B cell (primary cell): Measurements from ENCODE around the gene SEC16A. TPM values are rescaled to one million over a fixed set of nuclear protein-coding genes. Genes with fewer than 3 reads are reported as not detected.

ENCODE experiments used
- ATAC-seq: fragments of 200-7000 bp; cut with Tn5 transposase; one replicate; pipeline ENCODE4 v1.10.0; 2021; ENCODE audit warnings: low read depth, mild to moderate bottlenecking, moderate number of reproducible peaks, moderate library complexity
- CTCF ChIA-PET: fragments of 350-600 bp; sonication (Branson Sonifier 250); formaldehyde crosslinking; loops from one replicate; lab custom pipeline; 2021; ENCODE audit warnings: antibody characterized with exemption, inconsistent platforms; lab: Charles Lee
- POLR2A ChIA-PET: fragments of 350-600 bp; sonication (Branson Sonifier 250); formaldehyde crosslinking; loops from one replicate; lab custom pipeline; 2021; ENCODE audit warnings: antibody characterized with exemption; lab: Charles Lee
- DNase-seq: peaks from one replicate; pipeline ENCODE4 v3.0.0; 2013
- H2AFZ ChIP-seq: 2 replicates; pipeline ENCODE4 v1.6.1; 2012; ENCODE audit warnings: mild to moderate bottlenecking, low read depth, low read length; ENCODE audit not compliant: insufficient read depth, poor library complexity, severe bottlenecking
- H3K27ac ChIP-seq, 2 donors: 1 replicate in 1 of 2; 2 replicates in 1 of 2; pipeline ENCODE4 v1.5.1; 2012 to 2013; ENCODE audit warnings: low read length in 2 of 2, mild to moderate bottlenecking in 2 of 2, moderate library complexity in 1 of 2
- H3K27me3 ChIP-seq, 4 experiments: fragments of 200-600 bp in 1 of 4; sonication (generic) in 1 of 4; replicated peaks in 1 of 4; 1 replicate in 2 of 4; 2 replicates in 2 of 4; pipeline versions ENCODE4 v1.6.1 to v1.7.0; 2013 to 2016; ENCODE audit warnings: low read length in 3 of 4, mild to moderate bottlenecking in 2 of 4, mixed read lengths in 1 of 4, moderate library complexity in 1 of 4; ENCODE audit not compliant: insufficient read depth in 4 of 4, control insufficient read depth in 3 of 4; ENCODE audit errors: control extremely low read depth in 1 of 4
- H3K36me3 ChIP-seq, 2 experiments: replicated peaks in 1 of 2; 1 replicate in 1 of 2; 2 replicates in 1 of 2; pipeline versions ENCODE4 v1.6.1 to v1.7.1; 2013; ENCODE audit warnings: low read length in 1 of 2; ENCODE audit not compliant: insufficient read depth in 2 of 2, control insufficient read depth in 1 of 2; ENCODE audit errors: control extremely low read depth in 1 of 2, extremely low read depth in 1 of 2
- H3K4me1 ChIP-seq, 2 donors: fragments of 200-600 bp in 1 of 2; sonication (generic) in 1 of 2; 1 replicate in 1 of 2; 2 replicates in 1 of 2; pipeline versions ENCODE4 v1.5.1 to v1.6.1; 2013 to 2017; ENCODE audit warnings: low read length in 2 of 2; ENCODE audit not compliant: control insufficient read depth in 2 of 2, insufficient read depth in 2 of 2
- H3K4me2 ChIP-seq: replicated peaks from 2 replicates; pipeline ENCODE3; 2012; ENCODE audit warnings: mild to moderate bottlenecking, low read depth, low read length; ENCODE audit not compliant: poor library complexity, severe bottlenecking
- H3K4me3 ChIP-seq, 5 experiments: fragments of 200-600 bp in 1 of 5; sonication (generic) in 1 of 5; 1 replicate in 3 of 5; 2 replicates in 2 of 5; pipeline versions ENCODE4 v1.5.1 to v1.7.0; 2011 to 2016; ENCODE audit warnings: low read length in 4 of 5, mild to moderate bottlenecking in 4 of 5, low read depth in 2 of 5, control low read depth in 1 of 5, moderate library complexity in 1 of 5; ENCODE audit not compliant: insufficient read depth in 1 of 5; ENCODE audit errors: control extremely low read depth in 1 of 5, extremely low read depth in 1 of 5
- H3K79me2 ChIP-seq: fragments of 200-600 bp; sonication (generic); one replicate; pipeline ENCODE4 v1.6.0; 2016; ENCODE audit warnings: low read length; ENCODE audit not compliant: control insufficient read depth, insufficient read depth
- H3K9ac ChIP-seq: fragments of 200-600 bp; sonication (generic); 2 replicates; pipeline ENCODE4 v1.6.1; 2017; ENCODE audit warnings: mild to moderate bottlenecking, low read length, moderate library complexity
- H3K9me3 ChIP-seq, 3 donors: one replicate each; pipeline versions ENCODE4 v1.6.1 to v1.7.1; 2013; ENCODE audit warnings: low read length in 2 of 3; ENCODE audit not compliant: control insufficient read depth in 2 of 3, insufficient read depth in 1 of 3; ENCODE audit errors: control extremely low read depth in 1 of 3
- H4K20me1 ChIP-seq: 2 replicates; pipeline ENCODE4 v1.6.0; 2012; ENCODE audit warnings: mild to moderate bottlenecking, low read length; ENCODE audit not compliant: insufficient read depth, control insufficient read depth, poor library complexity, severe bottlenecking
- H3K27ac Mint-ChIP-seq: one replicate; pipeline ENCODE4 v1.8.0; 2021; ENCODE audit warnings: mixed read lengths
- H3K27me3 Mint-ChIP-seq: one replicate; pipeline ENCODE4 v1.8.0; 2021; ENCODE audit warnings: mixed read lengths
- H3K4me1 Mint-ChIP-seq: one replicate; pipeline ENCODE4 v1.8.0; 2021; ENCODE audit warnings: mixed read lengths
- H3K4me3 Mint-ChIP-seq: one replicate; pipeline ENCODE4 v1.8.0; 2021; ENCODE audit warnings: mixed read lengths
- H3K9me3 Mint-ChIP-seq: one replicate; pipeline ENCODE4 v1.8.0; 2022; ENCODE audit warnings: mixed read lengths; ENCODE audit not compliant: insufficient read depth
- CTCF ChIP-seq: fragments of 200-600 bp; IDR thresholded peaks from one replicate; pipeline ENCODE4 v1.8.0; 2022; ENCODE audit warnings: antibody characterized with exemption, mild to moderate bottlenecking
- EZH2 ChIP-seq: IDR thresholded peaks from 2 replicates; pipeline ENCODE4 v1.6.1; 2012; ENCODE audit warnings: borderline replicate concordance, low read depth, mild to moderate bottlenecking, moderate library complexity, low read length; ENCODE audit not compliant: insufficient read depth, poor library complexity, severe bottlenecking
- WGBS: methylation state at CpG from one replicate; pipeline ENCODE4 v1.1.5; 2013; ENCODE audit warnings: missing lambda C conversion rate; ENCODE audit not compliant: insufficient coverage; 5-methylcytosine and 5-hydroxymethylcytosine counted together
- intact Hi-C: fragments of 100-400 bp; cut with micrococcal nuclease; formaldehyde crosslinking; loops from one replicate; pipeline ENCODE4 v1.10.0; 2022
- polyA plus RNA-seq: library from polyadenylated mRNA; depleted of rRNA; stranded (reverse); fragments of >200 nt; gene quantifications from 2 replicates; pipeline ENCODE4 v1.2.3, GENCODE V29; 2012
- total RNA-seq, 2 donors: library from RNA; stranded (reverse); fragments of 120-200 nt in 1 of 2; gene quantifications; 1 replicate in 1 of 2; 2 replicates in 1 of 2; pipeline versions ENCODE4 v1.2.3 to v1.2.4, GENCODE V29; 2013 to 2022

SEC16A gene
- total and polyA plus RNA-seq, 2 donors (not counting 1 experiment from before 2014, with no cell fraction given), result 31.7 to 73.4 TPM

GRCh38 chr9:136419092-136419420 is 63.8 kb downstream of the SEC16A start:
- ChIA-PET POLR2A (no interaction called here), CTCF (no interaction called here)
- ATAC-seq (no peak), DNase-seq (no peak)
- H3K4me1 ChIP-seq, result no peaks in the 10 kb centered on the region
- peaks cover 9% of the 10 kb centered on the region for H4K20me1 ChIP-seq
- WGBS, result over 99% methylated on average over 9 of the region's 12 CpGs
- intact Hi-C loops, result no loop called here
- no peak overlapping the region for H3K4me3 Mint-ChIP-seq
- no peak overlapping the region for H3K27ac Mint-ChIP-seq
- H3K79me2 ChIP-seq, result peaks cover 10% of the 10 kb centered on the region
- H3K4me2 ChIP-seq, result no peak overlapping the region
- no peaks in the 10 kb centered on the region for H3K9me3 Mint-ChIP-seq
- no peak for TF ChIP-seq EZH2
- TF ChIP-seq CTCF, result no peak
- no peaks in the 10 kb centered on the region for H3K4me1 Mint-ChIP-seq
- H3K27me3 ChIP-seq, result no peaks in the 10 kb centered on the region
- no peaks in the 10 kb centered on the region for H3K27me3 Mint-ChIP-seq
- no peaks in the 10 kb centered on the region for H3K9me3 ChIP-seq
- H2AFZ ChIP-seq, result no peak overlapping the region
- peaks cover 0 to 81% of the 10 kb centered on the region in 2 experiments for H3K36me3 ChIP-seq
- no peak overlapping the region for H3K9ac ChIP-seq
- H3K27ac ChIP-seq, result no peak overlapping the region
- no peak overlapping the region for H3K4me3 ChIP-seq

GRCh38 chr9:136418182-136419091 is 64.4 kb downstream of the SEC16A start:
- Mint-ChIP-seq H3K9me3 (no peaks in the 10 kb centered on the region), H3K4me3 (no peak overlapping the region), H3K27ac (no peak overlapping the region), H3K27me3 (no peaks in the 10 kb centered on the region), H3K4me1 (no peaks in the 10 kb centered on the region)
- CTCF ChIA-PET, result no interaction called here
- H3K36me3 ChIP-seq, result peaks cover 0 to 82% of the 10 kb centered on the region in 2 experiments
- intact Hi-C loops, result no loop called here
- POLR2A ChIA-PET, result no interaction called here
- TF ChIP-seq EZH2 (no peak), CTCF (no peak)
- H3K27me3 ChIP-seq, result no peaks in the 10 kb centered on the region
- DNase-seq, result no peak
- no peak overlapping the region for H2AFZ ChIP-seq
- H3K9ac ChIP-seq, result no peak overlapping the region
- no peaks in the 10 kb centered on the region for H3K9me3 ChIP-seq
- H3K4me3 ChIP-seq, result no peak overlapping the region
- no peaks in the 10 kb centered on the region for H3K4me1 ChIP-seq
- peaks cover 16% of the 10 kb centered on the region for H3K79me2 ChIP-seq
- H4K20me1 ChIP-seq, result peaks cover 13% of the 10 kb centered on the region
- 96% methylated on average over 48 of the region's 48 CpGs for WGBS
- no peak overlapping the region for H3K27ac ChIP-seq
- H3K4me2 ChIP-seq, result no peak overlapping the region
- no peak for ATAC-seq
